Activated CD8-positive, alpha-beta T cell treated with anti-CD3 and anti-CD28 coated beads for 36 hours (primary cell): ENCODE measurements around the gene FIBCD1. TPM values are rescaled to one million over a fixed set of nuclear protein-coding genes. Genes with fewer than 3 reads are reported as not detected.

Experiments
- ATAC-seq: fragments of 200-7000 bp; cut with Tn5 transposase; one replicate; pipeline ENCODE4 v1.10.0; 2021; ENCODE audit warnings: mild to moderate bottlenecking, moderate library complexity
- CTCF ChIA-PET: fragments of 350-600 bp; sonication (Branson Sonifier 250); formaldehyde crosslinking; loops from one replicate; lab custom pipeline; 2021; ENCODE audit warnings: antibody characterized with exemption; lab: Charles Lee
- POLR2A ChIA-PET: fragments of 350-600 bp; sonication (Branson Sonifier 250); formaldehyde crosslinking; loops from one replicate; lab custom pipeline; 2021; ENCODE audit warnings: antibody characterized with exemption; lab: Charles Lee
- DNase-seq: peaks from one replicate; pipeline ENCODE4 v3.0.0-alpha.2; 2020
- H3K27ac Mint-ChIP-seq: one replicate; pipeline ENCODE4 v1.8.0; 2021; ENCODE audit warnings: mild to moderate bottlenecking, mixed read lengths
- H3K27me3 Mint-ChIP-seq: one replicate; pipeline ENCODE4 v1.8.0; 2021; ENCODE audit warnings: mixed read lengths
- H3K36me3 Mint-ChIP-seq: one replicate; pipeline ENCODE4 v1.8.0; 2021; ENCODE audit warnings: low read depth, mixed read lengths
- H3K4me1 Mint-ChIP-seq: one replicate; pipeline ENCODE4 v1.8.0; 2021; ENCODE audit warnings: low read depth, mixed read lengths
- H3K4me3 Mint-ChIP-seq: one replicate; pipeline ENCODE4 v1.8.0; 2021; ENCODE audit warnings: mild to moderate bottlenecking, moderate library complexity, mixed read lengths
- H3K9me3 Mint-ChIP-seq: one replicate; pipeline ENCODE4 v1.8.0; 2021; ENCODE audit warnings: mixed read lengths
- CTCF ChIP-seq: fragments of 200-600 bp; IDR thresholded peaks from one replicate; pipeline ENCODE4 v1.8.0; 2022; ENCODE audit warnings: antibody characterized with exemption, mild to moderate bottlenecking
- intact Hi-C: fragments of 100-400 bp; cut with micrococcal nuclease; formaldehyde crosslinking; loops from one replicate; pipeline ENCODE4 v1.10.0; 2022
- total RNA-seq, 2 experiments: library from RNA; stranded (reverse); gene quantifications; one replicate each; pipeline ENCODE4 v1.2.3, GENCODE V29; 2021

Gene FIBCD1
- total RNA-seq, 2 experiments from 2014 or later: not detected

GRCh38 chr9:130915096-130915447, 24.0 kb downstream of the FIBCD1 start:
- H3K9me3 Mint-ChIP-seq: no peaks in the 10 kb centered on the region
- intact Hi-C loops: no loop called here
- ChIA-PET CTCF (no interaction called here), POLR2A (interaction anchor here (1.5 kb wide), 1 partner anchor 34 kb away, joined by 3 read pairs; no protein-coding TSS in a partner anchor)
- no peaks in the 10 kb centered on the region for H3K4me1 Mint-ChIP-seq
- TF ChIP-seq CTCF: no peak
- H3K27me3 Mint-ChIP-seq: no peaks in the 10 kb centered on the region
- no peak overlapping the region for H3K27ac Mint-ChIP-seq
- H3K4me3 Mint-ChIP-seq: no peak overlapping the region
- ATAC-seq: no peak
- DNase-seq: no peak
- no peaks in the 10 kb centered on the region for H3K36me3 Mint-ChIP-seq

- ATAC-seq (no peak), DNase-seq (no peak)
- H3K4me3 Mint-ChIP-seq: no peak overlapping the region
- no peaks in the 10 kb centered on the region for H3K9me3 Mint-ChIP-seq
- H3K27me3 Mint-ChIP-seq: no peaks in the 10 kb centered on the region
- no peak overlapping the region for H3K27ac Mint-ChIP-seq
- POLR2A ChIA-PET: interaction anchor here (1.5 kb wide), 1 partner anchor 34 kb away, joined by 3 read pairs; no protein-coding TSS in a partner anchor
- CTCF ChIA-PET: no interaction called here
- H3K4me1 Mint-ChIP-seq: no peaks in the 10 kb centered on the region
- intact Hi-C loops: no loop called here
- H3K36me3 Mint-ChIP-seq: no peaks in the 10 kb centered on the region
- no peak for TF ChIP-seq CTCF
Observed at GRCh38 chr9:130914417-130915095, 24.5 kb downstream of the FIBCD1 start.

- no peaks in the 10 kb centered on the region for H3K36me3 Mint-ChIP-seq
- CTCF ChIA-PET: interaction anchor here (1.0 kb wide), 1 partner anchor 207 kb away, joined by 3 read pairs; no protein-coding TSS in a partner anchor
- intact Hi-C loops: no loop called here
- POLR2A ChIA-PET: no interaction called here
- no peak overlapping the region for H3K27ac Mint-ChIP-seq
- no peaks in the 10 kb centered on the region for H3K4me1 Mint-ChIP-seq
- DNase-seq (no peak), ATAC-seq (no peak)
- H3K27me3 Mint-ChIP-seq: no peaks in the 10 kb centered on the region
- no peak overlapping the region for H3K4me3 Mint-ChIP-seq
- TF ChIP-seq CTCF: no peak
- no peaks in the 10 kb centered on the region for H3K9me3 Mint-ChIP-seq
Observed at GRCh38 chr9:130913599-130914416, 25.2 kb downstream of the FIBCD1 start.

GRCh38 chr9:130912932-130913598, 26.0 kb downstream of the FIBCD1 start:
- intact Hi-C loops: no loop called here
- CTCF ChIA-PET: interaction anchor here (1.0 kb wide), 1 partner anchor 206 kb away, joined by 3 read pairs; no protein-coding TSS in a partner anchor

More at GRCh38 chr9:130912932-130913598, 26.0 kb downstream of the FIBCD1 start:
- TF ChIP-seq CTCF: no peak
- H3K4me3 Mint-ChIP-seq: no peak overlapping the region
- DNase-seq (no peak), ATAC-seq (no peak)
- no peak overlapping the region for H3K27ac Mint-ChIP-seq
- no peaks in the 10 kb centered on the region for H3K36me3 Mint-ChIP-seq
- H3K4me1 Mint-ChIP-seq: no peaks in the 10 kb centered on the region
- peaks cover 2% of the 10 kb centered on the region for H3K27me3 Mint-ChIP-seq
- H3K9me3 Mint-ChIP-seq: no peaks in the 10 kb centered on the region
- POLR2A ChIA-PET: no interaction called here
